IMR-90 (cell line): ENCODE results near the gene RBM15B. TPM values are rescaled to one million over a fixed set of nuclear protein-coding genes. Genes with fewer than 3 reads are reported as not detected.
A peak's percentile ranks its signal among the peaks of the same experiment; 100 is the strongest.

ENCODE experiments used
- ATAC-seq: fragments of 200-7000 bp; cut with Tn5 transposase; 2 replicates; pipeline ENCODE4 v1.9.1; 2020; ENCODE audit warnings: low read depth, mild to moderate bottlenecking, moderate library complexity
- BruUV-seq: library from RNA; stranded (reverse); fragments of 400-500 nt; replicated peaks from 2 replicates; lab custom pipeline; 2021; lab: Mats Ljungman, UMichigan
- CTCF ChIA-PET: fragments of 300-600 bp; formaldehyde crosslinking; extraction: SDS; loops from one replicate; lab custom pipeline; 2021; ENCODE audit warnings: antibody characterized with exemption; lab: Yijun Ruan, JAX
- POLR2A ChIA-PET: fragments of 300-600 bp; sonication (Branson Sonifier 250); formaldehyde crosslinking; loops from one replicate; lab custom pipeline; 2022; ENCODE audit warnings: antibody characterized with exemption; ENCODE audit not compliant: unreplicated experiment; lab: Charles Lee
- DNase-seq: peaks from one replicate; pipeline ENCODE4 v3.0.0; 2013
- H2AFZ ChIP-seq: replicated peaks from 2 replicates; pipeline ENCODE3; 2013; ENCODE audit warnings: low read length, mild to moderate bottlenecking; ENCODE audit not compliant: poor library complexity
- H2AK5ac ChIP-seq: 2 replicates; pipeline ENCODE4 v1.6.1; 2013; ENCODE audit warnings: low read depth, low read length, inconsistent platforms
- H2AK9ac ChIP-seq: replicated peaks from 2 replicates; pipeline ENCODE3; 2013; ENCODE audit warnings: mild to moderate bottlenecking, low read depth, low read length, moderate library complexity; ENCODE audit not compliant: poor library complexity
- H2BK120ac ChIP-seq: 2 replicates; pipeline ENCODE4 v1.6.1; 2013; ENCODE audit warnings: low read depth, low read length, inconsistent platforms
- H2BK15ac ChIP-seq: 3 replicates; pipeline ENCODE4 v1.6.1; 2013; ENCODE audit warnings: low read depth, low read length, inconsistent platforms
- H2BK20ac ChIP-seq: 2 replicates; pipeline ENCODE4 v1.6.1; 2013; ENCODE audit warnings: low read depth, mild to moderate bottlenecking, inconsistent platforms, low read length, moderate library complexity
- H2BK5ac ChIP-seq: 2 replicates; pipeline ENCODE4 v1.6.1; 2013; ENCODE audit warnings: mild to moderate bottlenecking, low read depth, low read length, inconsistent platforms; ENCODE audit not compliant: poor library complexity, severe bottlenecking
- H3K14ac ChIP-seq: replicated peaks from 2 replicates; pipeline ENCODE4 v1.6.1; 2013; ENCODE audit warnings: low read depth, low read length, inconsistent platforms
- H3K18ac ChIP-seq: 2 replicates; pipeline ENCODE4 v1.6.1; 2013; ENCODE audit warnings: low read depth, low read length, control low read depth
- H3K23ac ChIP-seq: 2 replicates; pipeline ENCODE4 v1.6.1; 2013; ENCODE audit warnings: low read depth, low read length, inconsistent platforms
- H3K27ac ChIP-seq: 2 replicates; pipeline ENCODE4 v1.5.1; 2013; ENCODE audit warnings: mild to moderate bottlenecking, control low read depth, low read length; ENCODE audit not compliant: insufficient read depth
- H3K27me3 ChIP-seq: 2 replicates; pipeline ENCODE4 v1.6.1; 2013; ENCODE audit warnings: low read length; ENCODE audit not compliant: control insufficient read depth, insufficient read depth
- H3K36me3 ChIP-seq: 2 replicates; pipeline ENCODE4 v1.6.1; 2013; ENCODE audit warnings: low read length, mixed read lengths; ENCODE audit not compliant: control insufficient read depth, insufficient read depth
- H3K4ac ChIP-seq: 2 replicates; pipeline ENCODE4 v1.6.1; 2013; ENCODE audit warnings: low read depth, low read length, inconsistent platforms
- H3K4me1 ChIP-seq: 2 replicates; pipeline ENCODE4 v1.6.1; 2013; ENCODE audit warnings: low read length, mixed read lengths; ENCODE audit not compliant: control insufficient read depth, insufficient read depth
- H3K4me2 ChIP-seq: 2 replicates; pipeline ENCODE4 v1.6.1; 2013; ENCODE audit warnings: low read depth, mild to moderate bottlenecking, control low read depth, low read length, moderate library complexity
- H3K4me3 ChIP-seq: 2 replicates; pipeline ENCODE4 v1.5.1; 2013; ENCODE audit warnings: low read depth, mild to moderate bottlenecking, control low read depth, low read length, moderate library complexity; ENCODE audit not compliant: insufficient read depth
- H3K56ac ChIP-seq: 2 replicates; pipeline ENCODE4 v1.6.1; 2013; ENCODE audit warnings: low read length, inconsistent platforms; ENCODE audit not compliant: insufficient read depth; ENCODE audit errors: extremely low read depth
- H3K79me1 ChIP-seq, 2 experiments: 2 replicates each; pipeline ENCODE4 v1.6.1; 2013; ENCODE audit warnings: low read length in 2 of 2, inconsistent platforms in 1 of 2, low read depth in 1 of 2
- H3K9ac ChIP-seq: 2 replicates; pipeline ENCODE4 v1.6.1; 2013; ENCODE audit warnings: low read depth, low read length, control low read depth
- H3K9me1 ChIP-seq: 2 replicates; pipeline ENCODE4 v1.6.1; 2013; ENCODE audit warnings: low read length, inconsistent platforms; ENCODE audit not compliant: insufficient read depth
- H3K9me3 ChIP-seq: 2 replicates; pipeline ENCODE4 v1.6.1; 2013; ENCODE audit warnings: low read length; ENCODE audit not compliant: control insufficient read depth, insufficient read depth
- H4K20me1 ChIP-seq: 2 replicates; pipeline ENCODE4 v1.6.1; 2013; ENCODE audit warnings: low read length, inconsistent platforms; ENCODE audit not compliant: insufficient read depth
- H4K5ac ChIP-seq: 2 replicates; pipeline ENCODE4 v1.6.1; 2013; ENCODE audit warnings: mild to moderate bottlenecking, low read depth, low read length, control low read depth
- H4K8ac ChIP-seq, 2 experiments: 2 replicates each; pipeline ENCODE4 v1.6.1; 2013; ENCODE audit warnings: low read depth in 2 of 2, low read length in 2 of 2, control low read depth in 1 of 2, inconsistent platforms in 1 of 2
- H4K91ac ChIP-seq: 2 replicates; pipeline ENCODE4 v1.6.1; 2013; ENCODE audit warnings: low read depth, low read length, inconsistent platforms; ENCODE audit not compliant: insufficient read depth
- BHLHE40 ChIP-seq: fragments of 150-350 bp; IDR thresholded peaks from 2 replicates; pipeline ENCODE4 v1.6.1; 2016; ENCODE audit warnings: mild to moderate bottlenecking, low read depth, low read length
- CEBPB ChIP-seq: IDR thresholded peaks from 2 replicates; pipeline ENCODE4 v1.6.1; 2012; ENCODE audit warnings: low read depth, low read length, improper control_type of control experiment
- CHD1 ChIP-seq: IDR thresholded peaks from 2 replicates; pipeline ENCODE4 v1.6.1; 2012; ENCODE audit warnings: low read depth, low read length, improper control_type of control experiment
- CTCF ChIP-seq: conservative IDR thresholded peaks from 2 replicates; pipeline ENCODE4 v1.5.1; 2012; ENCODE audit warnings: mild to moderate bottlenecking, low read depth, low read length, improper control_type of control experiment
- ELK1 ChIP-seq: fragments of 150-350 bp; IDR thresholded peaks from 2 replicates; pipeline ENCODE4 v1.6.1; 2016; ENCODE audit warnings: low read depth, mild to moderate bottlenecking, low read length, moderate library complexity, borderline replicate concordance
- FOS ChIP-seq: fragments of 150-350 bp; IDR thresholded peaks from 2 replicates; pipeline ENCODE4 v1.6.1; 2016; ENCODE audit warnings: low read depth, low read length
- MAFK ChIP-seq: IDR thresholded peaks from 2 replicates; pipeline ENCODE4 v1.6.1; 2012; ENCODE audit warnings: low read depth, low read length, improper control_type of control experiment
- MAZ ChIP-seq: IDR thresholded peaks from 2 replicates; pipeline ENCODE4 v1.6.1; 2012; ENCODE audit warnings: low read depth, mild to moderate bottlenecking, low read length, improper control_type of control experiment, moderate library complexity, borderline replicate concordance
- MXI1 ChIP-seq: IDR thresholded peaks from 2 replicates; pipeline ENCODE4 v1.6.1; 2012; ENCODE audit warnings: low read depth, mild to moderate bottlenecking, low read length, moderate library complexity, borderline replicate concordance
- NFE2L2 ChIP-seq: fragments of 150-350 bp; IDR thresholded peaks from 2 replicates; pipeline ENCODE4 v1.6.1; 2016; ENCODE audit warnings: low read depth, mild to moderate bottlenecking, low read length
- POLR2A ChIP-seq: IDR thresholded peaks from 2 replicates; pipeline ENCODE4 v1.6.1; 2012; ENCODE audit warnings: mild to moderate bottlenecking, low read depth, low read length
- RAD21 ChIP-seq: IDR thresholded peaks from 2 replicates; pipeline ENCODE4 v1.6.1; 2012; ENCODE audit warnings: low read length, improper control_type of control experiment
- RCOR1 ChIP-seq: IDR thresholded peaks from 2 replicates; pipeline ENCODE4 v1.6.1; 2012; ENCODE audit warnings: mild to moderate bottlenecking, low read length, improper control_type of control experiment; ENCODE audit not compliant: insufficient replicate concordance
- RFX5 ChIP-seq: IDR thresholded peaks from 2 replicates; pipeline ENCODE4 v1.8.0; 2012; ENCODE audit warnings: low read depth, mild to moderate bottlenecking, low read length, moderate library complexity
- SMC3 ChIP-seq: fragments of 150-350 bp; IDR thresholded peaks from 2 replicates; pipeline ENCODE4 v1.6.1; 2016; ENCODE audit warnings: low read depth, mild to moderate bottlenecking, antibody characterized with exemption, low read length, moderate library complexity
- WGBS, 2 experiments: methylation state at CpG; one replicate each; pipeline versions ENCODE4 v1.1.5 to v1.1.7; 2013; ENCODE audit warnings: missing lambda C conversion rate in 2 of 2; ENCODE audit not compliant: insufficient read length in 1 of 2; ENCODE audit errors: extremely low coverage in 2 of 2; 5-methylcytosine and 5-hydroxymethylcytosine counted together
- dilution Hi-C: fragments of 300-500 bp; cut with HindIII; formaldehyde crosslinking; loops from one replicate; pipeline ENCODE4 v1.14.3; 2018; ENCODE audit warnings: low sequenced_read_pairs; ENCODE audit not compliant: unreplicated experiment
- in situ Hi-C: fragments of 300-500 bp; cut with MboI; formaldehyde crosslinking; loops from 3 replicates; pipeline ENCODE4 v1.14.3; 2019; ENCODE audit warnings: low sequenced_read_pairs, inconsistent platforms, mixed read lengths
- intact Hi-C: fragments of 100-400 bp; cut with micrococcal nuclease; formaldehyde crosslinking; loops from 2 replicates; pipeline ENCODE4 v1.10.0; 2022
- polyA plus RNA-seq, 3 experiments: library from polyadenylated mRNA; depleted of rRNA; stranded (reverse); fragments of >200 nt; gene quantifications; 2 replicates each; pipeline ENCODE4 v1.2.3, GENCODE V29; 2012; ENCODE audit warnings: low replicate concordance in 1 of 3
- total RNA-seq: library from RNA; depleted of rRNA; stranded (reverse); fragments of >200 nt; gene quantifications from 2 replicates; pipeline ENCODE4 v1.2.3, GENCODE V29; 2012

RBM15B gene
- total and polyA plus RNA-seq, 2 of the 4 experiments (the other 2 are of a cell fraction) = 16.2 to 17.4 TPM

GRCh38 chr3:51389423-51390183 is 1.5 kb upstream of the RBM15B start:
- in situ Hi-C loops = loop anchor here (25.0 kb wide), 2 partner anchors 548 to 1052 kb away; partner anchors contain the start of genes PARP3, RASSF1, RRP9 and TUSC2
- Histone ChIP-seq H3K27ac (no peak overlapping the region), H2BK5ac (no peak overlapping the region), H2BK20ac (no peak overlapping the region), H2AFZ (peak overlapping the region; percentile 16), H3K27me3 (no peaks in the 10 kb centered on the region), H3K36me3 (peaks cover 49% of the 10 kb centered on the region), H4K5ac (no peak overlapping the region), H2BK15ac (no peak overlapping the region), H2AK9ac (peak overlapping the region; percentile 68), H3K14ac (no peak overlapping the region), H3K4me3 (no peak overlapping the region), H3K4me1 (peaks cover 31% of the 10 kb centered on the region), H3K9me3 (no peaks in the 10 kb centered on the region), H4K8ac (0 out of 4 replicates have a peak overlapping the region, but pooled peaks of 1 of the 2 experiments have one; percentile 13), H4K20me1 (peaks cover 72% of the 10 kb centered on the region), H3K9ac (no peak overlapping the region), H2AK5ac (no peak overlapping the region), H3K4me2 (no peak overlapping the region), H3K56ac (no peak overlapping the region), H4K91ac (no peak overlapping the region), H3K18ac (no peak overlapping the region), H3K79me1 (peaks cover 26 to 75% of the 10 kb centered on the region in 2 experiments), H3K9me1 (peaks cover 12% of the 10 kb centered on the region; the same call in 1 of the 2 replicates), H3K23ac (no peak overlapping the region), H2BK120ac (no peak overlapping the region), H3K4ac (no peak overlapping the region)
- no TSS peak for BruUV-seq
- 83% methylated on average over 1 of the region's 6 CpGs; no CpG with 5 or more reads in 1 of the 2 experiments for whole genome bisulfite sequencing, 2 experiments
- ChIA-PET POLR2A (no interaction called here), CTCF (interaction anchor here (0.6 to 1.3 kb wide), 4 partner anchors 9 to 774 kb away, joined by 3 read pairs; no protein-coding TSS in a partner anchor)
- DNase-seq = peak; percentile 50
- dilution Hi-C loops = no loop called here
- intact Hi-C loops = loop anchor here (5.0 kb wide), 3 partner anchors 413 to 1042 kb away; partner anchors contain the start of gene ZMYND10
- ATAC-seq = no peak
- no peak for TF ChIP-seq MAZ
- no peak for TF ChIP-seq ELK1
- no peak for TF ChIP-seq MAFK
- TF ChIP-seq SMC3 = peak; percentile 34; the same call in 1 of the 2 replicates
- no peak for TF ChIP-seq CHD1
- 0 out of 2 replicates have a peak, but pooled peaks have one; percentile 13 for TF ChIP-seq POLR2A
- TF ChIP-seq RFX5 = no peak
- no peak for TF ChIP-seq RCOR1
- peak; percentile 46 for TF ChIP-seq RAD21
- no peak for TF ChIP-seq MXI1
- no peak for TF ChIP-seq BHLHE40
- no peak for TF ChIP-seq FOS
- TF ChIP-seq NFE2L2 = no peak
- peak; percentile 75 for TF ChIP-seq CTCF
- no peak for TF ChIP-seq CEBPB
